H1 (cell line): ENCODE measurements around the gene SPACA9. TPM values are rescaled to one million over a fixed set of nuclear protein-coding genes. Genes with fewer than 3 reads are reported as not detected.

ENCODE experiments used
- CHD7 ChIP-seq: fragments of 300-600 bp; sonication (generic); IDR thresholded peaks from 2 replicates; pipeline ENCODE4 v1.7.1; 2012; ENCODE audit warnings: low read length, moderate library complexity, mild to moderate bottlenecking, inconsistent platforms; ENCODE audit not compliant: insufficient replicate concordance
- GTF2F1 ChIP-seq: IDR thresholded peaks from 2 replicates; pipeline ENCODE4 v1.6.1; 2012; ENCODE audit warnings: low read depth, low read length, improper control_type of control experiment, borderline replicate concordance
- JUND ChIP-seq: IDR thresholded peaks from 2 replicates; pipeline ENCODE4 v1.6.1; 2011; ENCODE audit warnings: mild to moderate bottlenecking, improper control_type of control experiment, low read length
- TCF12 ChIP-seq: IDR thresholded peaks from 2 replicates; pipeline ENCODE4 v1.6.1; 2011; ENCODE audit warnings: low read depth, mild to moderate bottlenecking, low read length
- polyA plus RNA-seq, 7 experiments: library from polyadenylated mRNA; depleted of rRNA in 3 of 7; stranded (reverse) in 5 of 7; unstranded in 2 of 7; fragments of >200 nt in 5 of 7; fragments of 200-250 nt in 2 of 7; gene quantifications; 1 replicate in 5 of 7; 2 replicates in 1 of 7; 4 replicates in 1 of 7; pipeline versions ENCODE4 v1.2.1 to v1.2.3, GENCODE V29; 2011 to 2013; ENCODE audit warnings: missing spikeins in 2 of 7, mixed read lengths in 2 of 7
- total RNA-seq: library from RNA; stranded (reverse); fragmentation: NEBNext Ultra II Directional; extraction: Animal tissue kit (Norgen Biotek cat#: 25700); gene quantifications from 2 replicates; pipeline ENCODE4 v1.2.1, GENCODE V29; 2021

The SPACA9 gene
- total and polyA plus RNA-seq, 2 of the 8 experiments (the other 6 are each of a cell fraction or from before 2014, with no cell fraction given) = 0.63 to 1.3 TPM

DNA sequence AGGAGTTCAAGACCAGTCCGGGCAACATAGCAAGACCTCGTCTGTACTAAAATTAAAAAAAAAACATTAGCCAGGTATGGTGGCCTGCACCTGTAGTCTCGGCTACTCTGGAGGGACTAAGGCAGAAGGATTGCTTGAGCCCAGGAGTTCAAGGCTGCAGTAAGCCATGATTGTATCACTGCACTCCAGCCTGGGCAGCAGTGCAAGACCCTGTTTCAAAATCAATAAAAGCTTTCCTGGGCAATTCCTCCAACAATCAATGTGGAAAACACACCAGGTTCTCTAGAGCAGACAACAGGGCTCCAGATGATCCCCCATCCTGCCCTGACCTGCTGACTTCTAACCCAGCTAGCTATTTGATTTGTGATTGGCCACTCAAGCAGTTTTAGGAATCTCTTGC is 1.8 kb upstream of the SPACA9 start (continued):
- TF ChIP-seq CHD7 (no peak), TCF12 (no peak), JUND (no peak), GTF2F1 (no peak)
